H9 (cell line): ENCODE data around the gene ADCK2. TPM values are rescaled to one million over a fixed set of nuclear protein-coding genes. Genes with fewer than 3 reads are reported as not detected.

Source experiments
- DNase-seq: peaks from one replicate; pipeline ENCODE4 v3.0.0-alpha.2; 2017
- H2AFZ ChIP-seq: one replicate; pipeline ENCODE4 v1.6.1; 2013; ENCODE audit warnings: mild to moderate bottlenecking, low read length, control low read depth, moderate library complexity
- H2AK5ac ChIP-seq: 2 replicates; pipeline ENCODE4 v1.6.1; 2013; ENCODE audit warnings: low read length, control low read depth, mixed read lengths; ENCODE audit not compliant: insufficient read length
- H2BK120ac ChIP-seq: one replicate; pipeline ENCODE4 v1.6.1; 2013; ENCODE audit warnings: low read depth, mild to moderate bottlenecking, low read length, control low read depth, inconsistent platforms; ENCODE audit not compliant: poor library complexity, severe bottlenecking
- H2BK12ac ChIP-seq: 2 replicates; pipeline ENCODE4 v1.6.1; 2013; ENCODE audit warnings: low read length, control low read depth, mixed read lengths, low read depth; ENCODE audit not compliant: insufficient read length
- H2BK15ac ChIP-seq: 2 replicates; pipeline ENCODE4 v1.6.1; 2013; ENCODE audit warnings: low read depth, low read length, control low read depth
- H2BK20ac ChIP-seq: one replicate; pipeline ENCODE4 v1.6.1; 2013; ENCODE audit warnings: low read depth, mild to moderate bottlenecking, low read length, control low read depth, inconsistent platforms; ENCODE audit not compliant: poor library complexity, severe bottlenecking
- H2BK5ac ChIP-seq: 2 replicates; pipeline ENCODE4 v1.6.1; 2013; ENCODE audit warnings: low read length, control low read depth, mixed read lengths; ENCODE audit not compliant: insufficient read length
- H3K14ac ChIP-seq: 2 replicates; pipeline ENCODE4 v1.6.1; 2013; ENCODE audit warnings: low read length, control low read depth; ENCODE audit not compliant: insufficient read depth
- H3K18ac ChIP-seq: 2 replicates; pipeline ENCODE4 v1.6.1; 2013; ENCODE audit warnings: low read depth, mild to moderate bottlenecking, mixed read lengths, low read length, control low read depth; ENCODE audit not compliant: insufficient read length
- H3K23ac ChIP-seq: 2 replicates; pipeline ENCODE4 v1.6.1; 2013; ENCODE audit warnings: low read length, control low read depth, mixed read lengths, low read depth; ENCODE audit not compliant: insufficient read length
- H3K23me2 ChIP-seq: 2 replicates; pipeline ENCODE4 v1.6.1; 2013; ENCODE audit warnings: low read depth, mild to moderate bottlenecking, mixed read lengths, low read length, control low read depth; ENCODE audit not compliant: insufficient read length, poor library complexity, severe bottlenecking
- H3K27ac ChIP-seq: 2 replicates; pipeline ENCODE4 v1.5.1; 2013; ENCODE audit warnings: low read length, control low read depth, mixed read lengths, low read depth; ENCODE audit not compliant: insufficient read length
- H3K27me3 ChIP-seq: 2 replicates; pipeline ENCODE4 v1.6.1; 2013; ENCODE audit warnings: low read length, control low read depth, inconsistent platforms; ENCODE audit not compliant: insufficient read depth
- H3K4ac ChIP-seq: 2 replicates; pipeline ENCODE4 v1.6.1; 2013; ENCODE audit warnings: low read depth, mild to moderate bottlenecking, control low read depth, inconsistent platforms, low read length, moderate library complexity
- H3K4me1 ChIP-seq: 2 replicates; pipeline ENCODE4 v1.6.1; 2013; ENCODE audit warnings: low read length, control low read depth, inconsistent platforms; ENCODE audit not compliant: insufficient read depth
- H3K4me2 ChIP-seq: 2 replicates; pipeline ENCODE4 v1.6.1; 2013; ENCODE audit warnings: low read length, control low read depth, mixed read lengths; ENCODE audit not compliant: insufficient read length, insufficient read depth
- H3K56ac ChIP-seq: 2 replicates; pipeline ENCODE4 v1.6.1; 2013; ENCODE audit warnings: low read depth, mild to moderate bottlenecking, mixed read lengths, low read length, control low read depth; ENCODE audit not compliant: insufficient read length
- H3K79me1 ChIP-seq: 2 replicates; pipeline ENCODE4 v1.6.1; 2013; ENCODE audit warnings: low read depth, mild to moderate bottlenecking, moderate library complexity, low read length, control low read depth, inconsistent platforms; ENCODE audit not compliant: insufficient read depth, poor library complexity, severe bottlenecking
- H3K79me2 ChIP-seq: 2 replicates; pipeline ENCODE4 v1.6.1; 2013; ENCODE audit warnings: low read length, control low read depth, inconsistent platforms; ENCODE audit not compliant: insufficient read depth
- H3K9ac ChIP-seq: 2 replicates; pipeline ENCODE4 v1.6.1; 2013; ENCODE audit warnings: low read length, control low read depth, mixed read lengths; ENCODE audit not compliant: insufficient read length; ENCODE audit errors: extremely low read depth
- H3K9me3 ChIP-seq: one replicate; pipeline ENCODE4 v1.6.1; 2013; ENCODE audit warnings: low read depth, low read length, inconsistent platforms; ENCODE audit not compliant: control insufficient read depth
- H3T11ph ChIP-seq: one replicate; pipeline ENCODE4 v1.6.1; 2013; ENCODE audit warnings: mild to moderate bottlenecking, low read length, control low read depth, inconsistent platforms
- H4K20me1 ChIP-seq: one replicate; pipeline ENCODE4 v1.6.1; 2013; ENCODE audit not compliant: control insufficient read depth, insufficient read length, insufficient read depth
- H4K5ac ChIP-seq: 2 replicates; pipeline ENCODE4 v1.6.1; 2013; ENCODE audit warnings: low read depth, mild to moderate bottlenecking, mixed read lengths, low read length, control low read depth; ENCODE audit not compliant: insufficient read length
- H4K8ac ChIP-seq: replicated peaks from 2 replicates; pipeline ENCODE4 v1.6.1; 2013; ENCODE audit warnings: low read length, control low read depth, mixed read lengths, low read depth; ENCODE audit not compliant: insufficient read length
- H4K91ac ChIP-seq: 2 replicates; pipeline ENCODE4 v1.6.1; 2013; ENCODE audit warnings: low read depth, mild to moderate bottlenecking, moderate library complexity, mixed read lengths, low read length, control low read depth; ENCODE audit not compliant: insufficient read length
- H3K27ac Mint-ChIP-seq, 3 experiments: 2 replicates in 2 of 3; 3 replicates in 1 of 3; pipeline ENCODE4 v1.8.0; 2020 to 2021; ENCODE audit warnings: mixed read lengths in 3 of 3, mild to moderate bottlenecking in 1 of 3, moderate library complexity in 1 of 3
- H3K27me3 Mint-ChIP-seq: 2 replicates; pipeline ENCODE4 v1.8.0; 2021; ENCODE audit warnings: low read depth, mild to moderate bottlenecking, moderate library complexity, mixed read lengths
- H3K36me3 Mint-ChIP-seq, 3 experiments: 2 replicates in 2 of 3; 3 replicates in 1 of 3; pipeline ENCODE4 v1.8.0; 2020 to 2021; ENCODE audit warnings: low read depth in 3 of 3, mixed read lengths in 3 of 3; ENCODE audit not compliant: insufficient read depth in 1 of 3
- H3K4me1 Mint-ChIP-seq, 2 experiments: 2 replicates each; pipeline ENCODE4 v1.8.0; 2020; ENCODE audit warnings: mixed read lengths in 2 of 2
- H3K4me3 Mint-ChIP-seq, 2 experiments: 2 replicates in 1 of 2; 3 replicates in 1 of 2; pipeline ENCODE4 v1.8.0; 2020 to 2021; ENCODE audit warnings: mild to moderate bottlenecking in 2 of 2, mixed read lengths in 2 of 2, moderate library complexity in 1 of 2
- H3K9me3 Mint-ChIP-seq, 2 experiments: 2 replicates in 1 of 2; 3 replicates in 1 of 2; pipeline ENCODE4 v1.8.0; 2020; ENCODE audit warnings: mild to moderate bottlenecking in 2 of 2, mixed read lengths in 2 of 2, moderate library complexity in 1 of 2
- CTCF ChIP-seq: fragments of 200-600 bp; sonication (generic); conservative IDR thresholded peaks from 3 replicates; pipeline ENCODE4 v1.8.0; 2021; ENCODE audit warnings: antibody characterized with exemption, mild to moderate bottlenecking
- WGBS: extraction: QIAGEN DNeasy Blood & Tissue Kit; methylation state at CpG from one replicate; pipeline ENCODE4 v1.1.7; 2013; ENCODE audit warnings: missing lambda C conversion rate, low lambda C conversion rate, mixed read lengths; ENCODE audit not compliant: insufficient read length; ENCODE audit errors: extremely low coverage; 5-methylcytosine and 5-hydroxymethylcytosine counted together
- total RNA-seq: library from RNA; stranded (reverse); gene quantifications from 2 replicates; pipeline ENCODE4 v1.2.1, GENCODE V29; 2021

Gene ADCK2
- total RNA-seq, 1 experiment from 2014 or later: 12.4 TPM

GRCh38 chr7:140680886-140681285 is 8.1 kb downstream of the ADCK2 start:
- H3K4me1 Mint-ChIP-seq: peaks cover 0 to 7% of the 10 kb centered on the region in 2 experiments; a peak in 2 of 4 replicates
- no peak overlapping the region for H3K56ac ChIP-seq

More at GRCh38 chr7:140680886-140681285, 8.1 kb downstream of the ADCK2 start:
- H2AK5ac ChIP-seq: no peak overlapping the region
- H2BK20ac ChIP-seq: no peak overlapping the region
- H2BK5ac ChIP-seq: no peak overlapping the region
- Mint-ChIP-seq H3K27me3 (no peaks in the 10 kb centered on the region; the same call in 1 of the 2 replicates), H3K27ac (peak overlapping the region in 1 of 3 experiments; percentile 87; a peak in 2 of 7 replicates), H3K36me3 (peaks cover 1 to 33% (median 10%) of the 10 kb centered on the region in 3 experiments; a peak in 5 of 7 replicates), H3K4me3 (no peak overlapping the region), H3K9me3 (no peaks in the 10 kb centered on the region)
- no CpG with 5 or more reads among the region's 7 CpGs for WGBS
- no peak overlapping the region for H2BK12ac ChIP-seq
- no peak overlapping the region for H3K18ac ChIP-seq
- H3K23ac ChIP-seq: no peak overlapping the region
- H3K9ac ChIP-seq: no peak overlapping the region
- H4K5ac ChIP-seq: no peak overlapping the region
- no peaks in the 10 kb centered on the region; the same call in 1 of the 2 replicates for H3K27me3 ChIP-seq
- no peaks in the 10 kb centered on the region for H3K79me1 ChIP-seq
- H4K91ac ChIP-seq: no peak overlapping the region
- no peaks in the 10 kb centered on the region for H4K20me1 ChIP-seq
- no peak overlapping the region for H3K27ac ChIP-seq
- no peaks in the 10 kb centered on the region for H3K4me1 ChIP-seq
- H3K14ac ChIP-seq: no peak overlapping the region
- no peak overlapping the region for H3K4ac ChIP-seq
- no peaks in the 10 kb centered on the region for H3K79me2 ChIP-seq
- H3K4me2 ChIP-seq: no peak overlapping the region
- no peaks in the 10 kb centered on the region for H3K9me3 ChIP-seq
- H2AFZ ChIP-seq: no peak overlapping the region
- DNase-seq: no peak
- no peak overlapping the region for H4K8ac ChIP-seq
- TF ChIP-seq CTCF: no peak
- no peak overlapping the region for H3T11ph ChIP-seq
- no peak overlapping the region for H2BK120ac ChIP-seq
- H3K23me2 ChIP-seq: no peaks in the 10 kb centered on the region
- no peak overlapping the region for H2BK15ac ChIP-seq
